GM21515 (cell line): ENCODE measurements around the gene TPRA1.
"Not testable (repeated sequence)": the region's sequence is repeated elsewhere in the genome, so short reads cannot be mapped to it uniquely, and the experiment has no call there.

Source experiments
- ATAC-seq: cut with Tn5 transposase; IDR thresholded peaks from one replicate; pipeline ENCODE4 v1.9.1; 2021; ENCODE audit not compliant: unreplicated experiment

The TPRA1 gene

GRCh38 chr3:127539366-127540060 is 51.0 kb downstream of the TPRA1 start:
- ATAC-seq = no peak

- no peak for ATAC-seq
Observed at GRCh38 chr3:127538569-127538968, 52.0 kb downstream of the TPRA1 start.

DNA sequence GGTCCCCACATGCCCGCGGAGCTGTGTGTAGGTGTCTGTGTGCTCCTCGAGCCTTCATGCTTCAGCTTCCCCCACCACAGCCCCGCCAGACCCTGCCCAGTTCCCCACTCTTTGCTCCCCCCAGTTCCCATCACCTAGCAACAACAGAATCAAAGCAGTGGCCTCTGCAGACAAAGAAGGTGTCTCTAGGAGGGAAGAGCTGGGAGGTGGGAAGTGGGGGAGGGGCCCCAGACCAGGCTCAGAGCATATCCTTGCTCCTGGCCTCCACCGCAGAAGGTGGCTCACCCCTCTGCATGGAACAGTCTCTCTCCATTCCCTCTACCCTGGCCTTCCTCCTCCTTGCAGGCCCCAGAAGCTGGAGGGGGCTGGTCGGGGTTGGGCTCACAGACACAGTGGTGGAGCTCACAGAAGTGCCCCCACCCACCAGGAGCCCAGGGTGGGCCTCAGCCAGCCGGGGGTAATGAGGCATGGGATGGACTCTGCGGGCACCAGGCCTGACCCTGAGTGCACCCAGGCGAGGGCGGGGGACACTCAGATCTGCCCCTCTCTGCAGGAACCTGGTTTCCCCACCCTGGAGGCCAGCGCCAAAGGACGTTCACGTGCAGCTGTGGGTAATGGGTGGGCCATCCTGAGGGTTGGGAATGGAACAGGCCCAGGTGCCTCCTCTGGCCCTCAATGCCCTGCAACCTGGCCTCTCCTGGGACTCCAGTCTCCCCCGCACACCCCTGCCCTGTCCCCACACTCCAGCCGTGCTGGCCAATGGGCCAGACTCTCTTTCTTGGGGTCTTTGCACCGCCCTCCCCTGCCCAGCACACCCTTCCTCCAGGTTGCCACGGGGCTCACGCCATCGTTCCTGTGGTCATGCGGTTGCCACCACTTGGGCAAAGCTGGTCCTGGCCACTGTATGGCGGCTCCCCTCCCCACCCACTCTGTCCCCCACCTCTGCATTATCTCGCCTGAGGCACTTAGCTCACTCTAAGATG is 53.4 kb downstream of the TPRA1 start:
- no peak for ATAC-seq

GRCh38 chr3:127535901-127536829 is 54.4 kb downstream of the TPRA1 start:
- ATAC-seq = no peak

- no peak for ATAC-seq
Observed at GRCh38 chr3:127535106-127535785, 55.3 kb downstream of the TPRA1 start.

DNA sequence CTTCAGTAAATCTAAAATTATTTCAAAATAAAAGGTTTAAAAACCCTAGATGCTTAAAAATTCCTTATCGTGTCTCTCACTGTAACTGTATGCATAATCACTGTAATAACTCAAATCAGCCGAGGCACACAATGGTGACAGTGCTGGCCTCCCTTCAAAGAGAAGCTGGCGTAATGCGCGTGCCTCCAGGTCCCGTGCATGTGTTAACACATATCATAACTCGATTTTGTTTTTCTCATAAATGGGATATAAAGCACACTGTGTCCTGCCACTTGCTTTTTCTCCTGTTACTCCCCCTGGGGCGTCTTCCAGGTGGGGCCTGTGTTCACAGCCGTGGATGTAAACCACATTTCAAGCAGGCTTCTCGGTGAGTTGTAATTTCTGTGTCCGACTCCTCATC is 56.0 kb downstream of the TPRA1 start:
- no peak for ATAC-seq

- ATAC-seq = no peak
Observed at GRCh38 chr3:127534161-127534451, 56.4 kb downstream of the TPRA1 start.

GRCh38 chr3:127532561-127533203 is 57.9 kb downstream of the TPRA1 start:
- ATAC-seq = no peak

GRCh38 chr3:127531821-127532220 is 58.7 kb downstream of the TPRA1 start:
- ATAC-seq = no peak

DNA sequence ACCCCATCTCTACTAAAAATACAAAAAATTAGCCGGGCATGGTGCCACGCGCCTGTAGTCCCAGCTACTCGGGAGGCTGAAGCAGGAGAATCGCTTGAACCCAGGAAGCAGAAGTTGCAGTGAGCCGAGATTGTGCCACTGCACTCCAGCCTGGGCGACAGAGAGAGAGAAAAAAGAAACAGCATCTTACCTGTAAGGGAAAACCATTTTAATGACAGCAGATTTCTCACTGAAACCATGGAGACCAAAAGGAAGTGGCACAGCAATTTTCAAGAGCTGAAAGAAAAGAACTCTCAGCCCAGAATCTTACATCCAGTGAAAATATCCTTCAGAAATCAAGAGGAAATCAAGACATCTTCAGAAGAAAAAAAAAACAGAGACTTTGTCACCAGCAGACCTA is 59.7 kb downstream of the TPRA1 start:
- not testable (repeated sequence) for ATAC-seq

DNA sequence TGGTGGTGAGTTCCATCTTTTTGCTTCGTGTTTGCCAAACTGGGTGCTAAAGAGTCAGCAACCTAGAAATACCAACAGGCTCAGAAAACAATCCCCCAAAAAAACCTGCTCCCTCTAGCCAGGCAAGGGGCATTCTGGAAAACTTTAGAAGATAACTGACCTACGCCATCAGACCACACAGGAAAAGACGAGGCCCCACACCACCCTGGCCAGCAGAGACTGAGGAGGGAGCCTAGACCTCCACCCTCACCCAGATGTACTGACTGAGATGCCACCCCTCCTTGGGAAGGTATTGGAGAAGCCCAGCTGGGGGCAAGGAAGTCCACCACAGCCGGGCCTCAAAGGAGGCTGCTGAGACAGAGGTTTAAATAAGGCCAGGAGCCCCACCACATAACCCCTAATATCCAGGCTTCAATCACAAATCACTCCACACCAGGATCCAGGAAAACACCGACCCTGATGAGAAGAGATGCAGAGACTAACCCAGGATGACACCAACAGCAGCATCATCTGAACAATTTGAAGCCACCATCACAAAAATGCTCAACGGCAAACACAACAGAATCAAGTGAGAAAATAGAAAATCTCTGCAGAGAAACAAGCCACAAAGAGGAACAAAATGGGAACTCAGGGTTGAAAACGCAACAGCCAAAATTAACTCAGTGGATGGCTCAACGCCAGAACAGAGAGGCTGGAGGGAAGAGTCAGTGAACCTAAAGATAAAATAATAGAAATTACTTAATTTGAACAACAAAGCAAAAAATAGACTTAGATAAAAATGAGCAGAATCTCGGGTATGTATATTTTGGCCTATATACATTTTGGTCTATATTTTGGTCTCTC is 61.0 kb downstream of the TPRA1 start:
- no peak for ATAC-seq

DNA sequence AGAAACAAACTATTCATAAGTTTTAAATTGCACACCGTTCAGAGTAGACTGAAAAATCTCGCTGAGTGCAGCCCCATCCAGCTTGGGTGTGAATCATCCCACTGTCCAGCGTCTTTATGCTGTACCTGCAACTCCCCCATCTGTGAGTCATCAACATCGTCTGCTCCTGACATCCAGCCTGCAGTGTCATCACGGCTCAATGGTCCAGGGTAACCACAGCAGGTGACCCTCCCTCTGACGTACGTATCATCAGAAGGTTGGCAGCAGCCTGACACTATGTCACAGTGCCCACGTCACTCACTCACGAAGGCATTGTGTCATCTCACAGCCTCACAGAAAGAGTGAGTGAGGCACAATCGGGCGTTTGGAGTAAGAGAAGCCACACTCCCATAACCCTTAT is 65.2 kb downstream of the TPRA1 start:
- no peak for ATAC-seq

- ATAC-seq = no peak
Observed at GRCh38 chr3:127524296-127524896, 66.1 kb downstream of the TPRA1 start.
